Muscle layer of colon (tissue), 2 donors: ENCODE data around the gene LINGO4.

ENCODE experiments used
- H3K27ac ChIP-seq: one replicate; pipeline ENCODE4 v1.7.0; 2013; ENCODE audit warnings: low read depth, mild to moderate bottlenecking, low read length, moderate library complexity
- H3K27me3 ChIP-seq, 2 donors: one replicate each; pipeline ENCODE4 v1.7.0; 2013; ENCODE audit warnings: low read length in 2 of 2, mild to moderate bottlenecking in 2 of 2; ENCODE audit not compliant: insufficient read depth in 2 of 2, control insufficient read depth in 1 of 2
- H3K36me3 ChIP-seq: one replicate; pipeline ENCODE4 v1.7.0; 2013; ENCODE audit warnings: mild to moderate bottlenecking, low read length; ENCODE audit not compliant: insufficient read depth
- H3K4me1 ChIP-seq: one replicate; pipeline ENCODE4 v1.7.0; 2013; ENCODE audit warnings: mild to moderate bottlenecking, low read length; ENCODE audit not compliant: insufficient read depth
- H3K4me3 ChIP-seq, 2 donors: one replicate each; pipeline ENCODE4 v1.7.0; 2013; ENCODE audit warnings: low read length in 2 of 2, low read depth in 1 of 2, mild to moderate bottlenecking in 1 of 2, moderate library complexity in 1 of 2
- H3K9ac ChIP-seq: one replicate; pipeline ENCODE4 v1.7.0; 2013; ENCODE audit warnings: low read length
- H3K9me3 ChIP-seq: one replicate; pipeline ENCODE4 v1.7.0; 2013; ENCODE audit warnings: mild to moderate bottlenecking, low read length
- donor health status: abdominal sarcoma.
- donor health status: Adenocarcinoma of cecum.

LINGO4 gene

DNA sequence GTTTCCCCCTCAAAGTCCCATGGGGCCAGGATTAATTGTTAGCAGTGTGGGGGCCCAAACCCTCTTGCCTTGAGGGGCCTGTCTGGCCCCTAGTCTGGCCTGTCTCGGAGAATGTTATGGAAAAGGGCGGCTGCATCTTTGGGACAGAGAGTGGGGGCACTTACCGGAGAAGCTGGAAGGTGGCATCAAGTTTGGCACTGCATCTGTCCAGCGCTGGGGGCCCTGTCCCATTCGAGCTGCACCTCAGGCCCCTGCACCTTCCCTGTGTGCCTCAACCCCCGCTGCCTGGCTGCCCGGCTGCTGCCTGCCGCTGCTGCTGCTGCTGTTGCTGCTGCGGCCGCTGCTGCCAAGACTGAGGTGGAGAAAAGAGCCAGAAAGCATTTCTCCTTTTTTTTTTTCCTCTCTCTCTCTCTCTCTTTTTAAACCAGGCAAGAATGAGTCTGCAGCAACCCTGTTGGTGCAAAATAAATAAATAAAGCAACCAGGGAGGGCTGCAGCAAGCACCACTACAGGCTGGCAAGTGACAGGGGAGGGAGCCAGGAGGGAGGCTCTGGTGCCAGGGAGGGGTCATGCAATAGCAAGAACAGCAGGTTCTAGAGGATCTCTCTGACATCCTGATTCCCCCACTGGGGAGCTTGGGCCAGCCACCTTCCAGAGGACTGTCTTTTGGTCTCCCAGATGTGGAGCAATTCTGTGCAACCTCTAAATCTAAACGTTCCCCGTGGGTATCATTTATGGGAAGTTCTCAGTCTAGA lies at the start of gene LINGO4:
Gene LINGO4 (minus strand): TSS at position 354 of the 755 bp plus-strand sequence. CDS start 2,715 bp downstream, outside the sequence.
- Histone ChIP-seq H3K27ac (no peak within 1 kb of the TSS), H3K36me3 (no peaks in the 10 kb centered on the region), H3K4me1 (no peaks in the 10 kb centered on the region), H3K9ac (no peak within 1 kb of the TSS), H3K27me3 (peaks cover 0 to 4% of the 10 kb centered on the region in 2 donors), H3K4me3 (no peak within 1 kb of the TSS), H3K9me3 (no peaks in the 10 kb centered on the region)

GRCh38 chr1:151854658-151855057 lies 49.4 kb upstream of the LINGO4 start:
- Histone ChIP-seq H3K36me3 (no peaks in the 10 kb centered on the region), H3K27me3 (peaks cover 0 to 4% of the 10 kb centered on the region in 2 donors), H3K4me3 (no peak overlapping the region), H3K9me3 (no peaks in the 10 kb centered on the region), H3K9ac (no peak overlapping the region), H3K4me1 (no peaks in the 10 kb centered on the region), H3K27ac (no peak overlapping the region)

- H3K27me3 ChIP-seq: peaks cover 0 to 4% of the 10 kb centered on the region in 2 donors
- no peaks in the 10 kb centered on the region for H3K36me3 ChIP-seq
- H3K9ac ChIP-seq: no peak within 1 kb of the TSS
- H3K27ac ChIP-seq: no peak within 1 kb of the TSS
- H3K4me1 ChIP-seq: no peaks in the 10 kb centered on the region
- H3K4me3 ChIP-seq: no peak within 1 kb of the TSS
- H3K9me3 ChIP-seq: no peaks in the 10 kb centered on the region
Observed at GRCh38 chr1:151853411-151853943, 48.3 kb upstream of the LINGO4 start, which contains the start of gene THEM5. Gene THEM5 (minus strand): TSS chr1:151853712. CDS start chr1:151853565, 147 bp downstream.

DNA sequence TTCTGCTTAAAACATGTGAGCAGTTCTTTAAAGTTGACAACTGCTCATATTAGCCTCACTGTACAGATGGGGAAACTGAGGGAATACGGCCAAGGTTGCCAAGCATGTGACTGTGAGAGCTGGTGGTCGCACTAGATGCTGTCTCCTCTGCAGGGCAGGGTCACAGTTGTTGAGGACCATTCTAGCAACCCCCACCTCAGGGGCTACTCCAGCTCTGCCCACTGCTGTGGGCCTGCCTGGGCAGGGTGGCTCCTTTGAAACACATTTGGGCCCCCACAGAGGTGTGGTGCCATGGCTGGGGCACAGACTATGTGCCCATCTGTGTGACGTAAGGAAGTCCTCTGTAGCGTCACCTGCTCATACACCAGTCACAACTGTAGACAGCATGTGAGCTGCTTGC lies 47.5 kb upstream of the LINGO4 start:
- H3K27me3 ChIP-seq: peaks cover 0 to 4% of the 10 kb centered on the region in 2 donors
- H3K9ac ChIP-seq: no peak overlapping the region
- H3K9me3 ChIP-seq: no peaks in the 10 kb centered on the region
- H3K36me3 ChIP-seq: no peaks in the 10 kb centered on the region
- H3K27ac ChIP-seq: no peak overlapping the region
- H3K4me1 ChIP-seq: no peaks in the 10 kb centered on the region
- no peak overlapping the region for H3K4me3 ChIP-seq

DNA sequence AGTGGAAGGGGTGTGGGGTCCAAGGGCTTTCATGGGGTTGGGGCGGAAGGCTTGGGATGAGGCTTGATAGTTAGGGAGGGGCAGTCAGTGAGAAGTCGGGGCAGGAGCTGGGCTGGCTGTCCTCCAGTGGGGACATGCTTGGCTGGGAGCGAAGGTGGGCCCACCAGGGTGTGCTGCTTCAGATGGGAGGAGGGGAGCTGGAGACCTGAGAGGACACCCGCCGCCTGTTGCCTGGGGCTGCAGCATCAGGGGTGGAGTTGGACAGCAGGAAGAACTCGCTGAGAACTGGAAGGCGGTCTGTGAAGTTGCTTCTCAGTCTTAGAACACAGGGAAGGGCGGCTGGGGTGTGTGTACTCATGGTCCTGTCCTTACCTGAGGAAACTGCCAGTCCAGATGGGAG lies 46.7 kb upstream of the LINGO4 start:
- Histone ChIP-seq H3K36me3 (no peaks in the 10 kb centered on the region), H3K4me1 (no peaks in the 10 kb centered on the region), H3K4me3 (no peak overlapping the region), H3K27me3 (peaks cover 0 to 4% of the 10 kb centered on the region in 2 donors), H3K9me3 (no peaks in the 10 kb centered on the region), H3K9ac (no peak overlapping the region), H3K27ac (no peak overlapping the region)

DNA sequence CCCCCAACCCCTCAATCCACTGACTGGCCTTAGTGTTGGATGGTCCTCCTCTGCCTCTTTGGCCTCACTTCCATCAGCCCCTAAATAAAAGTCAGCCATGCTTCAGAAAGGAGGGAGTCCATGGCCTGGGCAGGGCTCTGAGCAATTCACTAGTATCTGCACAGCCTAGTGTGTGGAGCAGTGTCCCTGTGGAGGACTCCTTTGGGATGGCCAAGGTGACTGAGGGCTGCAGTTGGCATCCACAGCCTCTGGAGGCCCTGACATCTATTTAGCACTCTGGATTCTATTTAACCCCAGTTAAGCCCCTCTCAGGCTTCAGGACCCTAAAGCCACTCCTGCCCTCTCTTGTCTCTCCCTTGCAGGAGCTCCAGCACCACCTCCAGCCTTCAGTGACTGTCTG lies 44.7 kb upstream of the LINGO4 start:
- Histone ChIP-seq H3K36me3 (no peaks in the 10 kb centered on the region), H3K4me1 (no peaks in the 10 kb centered on the region), H3K27ac (no peak overlapping the region), H3K9me3 (no peaks in the 10 kb centered on the region), H3K4me3 (no peak overlapping the region), H3K9ac (no peak overlapping the region), H3K27me3 (peaks cover 0 to 9% of the 10 kb centered on the region in 2 donors)

DNA sequence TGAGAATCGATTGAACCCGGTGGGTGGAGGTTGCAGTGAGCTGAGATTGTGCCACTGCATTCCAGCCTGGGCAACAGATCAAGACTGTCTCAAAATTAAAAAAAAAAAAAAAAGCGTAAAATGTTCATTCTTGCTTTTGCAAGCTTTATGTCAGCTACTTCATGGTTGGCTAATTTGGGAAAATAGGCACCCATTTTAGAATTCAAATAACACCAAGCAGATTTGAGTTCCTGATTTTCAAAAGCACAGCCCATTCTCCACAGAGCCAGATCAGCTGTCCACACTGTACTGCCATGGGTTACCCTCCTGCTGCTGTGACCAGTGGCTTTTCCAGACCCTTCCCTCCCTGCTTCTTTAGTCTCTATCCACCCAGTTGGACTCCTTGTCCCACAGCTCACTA lies 43.9 kb upstream of the LINGO4 start:
- Histone ChIP-seq H3K4me1 (no peaks in the 10 kb centered on the region), H3K27me3 (peaks cover 0 to 9% of the 10 kb centered on the region in 2 donors), H3K4me3 (no peak overlapping the region), H3K9ac (no peak overlapping the region), H3K9me3 (no peaks in the 10 kb centered on the region), H3K36me3 (no peaks in the 10 kb centered on the region), H3K27ac (no peak overlapping the region)

GRCh38 chr1:151847867-151848596 lies 42.8 kb upstream of the LINGO4 start:
- no peak overlapping the region for H3K4me3 ChIP-seq

GRCh38 chr1:151846686-151847237 lies 41.5 kb upstream of the LINGO4 start:
- Histone ChIP-seq H3K36me3 (no peaks in the 10 kb centered on the region), H3K27ac (no peak overlapping the region), H3K9me3 (no peaks in the 10 kb centered on the region), H3K9ac (no peak overlapping the region), H3K27me3 (peaks cover 0 to 5% of the 10 kb centered on the region in 2 donors), H3K4me1 (no peaks in the 10 kb centered on the region), H3K4me3 (no peak overlapping the region)

More at GRCh38 chr1:151847867-151848596, 42.8 kb upstream of the LINGO4 start:
- no peak overlapping the region for H3K9ac ChIP-seq
- H3K4me1 ChIP-seq: no peaks in the 10 kb centered on the region
- H3K9me3 ChIP-seq: no peaks in the 10 kb centered on the region
- peaks cover 0 to 9% of the 10 kb centered on the region in 2 donors for H3K27me3 ChIP-seq
- no peaks in the 10 kb centered on the region for H3K36me3 ChIP-seq
- H3K27ac ChIP-seq: no peak overlapping the region

DNA sequence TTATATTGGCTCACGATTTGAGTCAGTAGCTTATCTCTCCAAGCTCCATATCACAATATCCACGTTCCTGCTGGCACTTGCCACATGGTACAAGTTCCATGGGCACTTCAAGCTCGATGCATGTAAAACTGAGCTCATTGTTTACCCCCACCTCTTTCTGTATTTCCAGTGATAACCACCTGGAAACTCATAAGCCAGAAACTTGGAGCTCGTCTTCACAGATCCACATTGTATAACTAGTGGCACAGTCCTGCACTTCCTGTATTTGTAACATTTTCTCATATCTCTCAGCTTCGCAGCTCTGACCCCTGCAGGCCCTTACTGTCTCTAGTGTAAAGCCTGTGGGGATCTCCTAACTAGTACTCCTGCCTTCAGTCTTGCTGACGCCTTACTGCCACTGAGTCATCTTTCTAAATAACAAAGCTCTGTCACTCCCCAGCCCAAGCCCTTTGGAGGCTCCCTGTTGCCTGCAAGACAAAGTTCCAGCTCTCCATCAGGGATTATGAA lies 40.9 kb upstream of the LINGO4 start:
- Histone ChIP-seq H3K4me1 (no peaks in the 10 kb centered on the region), H3K9me3 (no peaks in the 10 kb centered on the region), H3K27me3 (peaks cover 2 to 5% of the 10 kb centered on the region in 2 donors), H3K4me3 (no peak overlapping the region), H3K9ac (no peak overlapping the region), H3K27ac (no peak overlapping the region), H3K36me3 (no peaks in the 10 kb centered on the region)

DNA sequence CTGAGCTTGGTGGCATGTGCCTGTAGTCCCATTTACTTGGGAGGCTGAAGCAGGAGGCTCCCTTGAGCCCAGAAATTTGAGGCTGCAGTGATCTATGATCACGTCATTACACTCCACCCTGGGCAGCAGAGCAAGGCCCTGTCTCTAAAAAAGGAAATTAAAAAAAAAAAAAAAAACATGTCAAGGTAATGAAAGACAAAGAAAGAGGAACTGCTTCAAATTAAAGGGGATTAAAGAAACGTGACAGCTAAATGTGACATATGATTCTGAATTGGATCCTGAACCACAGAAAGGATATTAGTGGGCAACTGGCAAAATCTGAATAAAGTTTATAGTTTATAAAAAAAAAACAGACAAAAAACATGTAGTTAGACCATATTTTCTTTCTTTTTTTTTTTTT lies 38.2 kb upstream of the LINGO4 start:
- H3K9ac ChIP-seq: no peak overlapping the region
- H3K36me3 ChIP-seq: no peaks in the 10 kb centered on the region
- H3K4me3 ChIP-seq: no peak overlapping the region
- no peak overlapping the region for H3K27ac ChIP-seq
- no peaks in the 10 kb centered on the region for H3K9me3 ChIP-seq
- H3K4me1 ChIP-seq: peaks cover 12% of the 10 kb centered on the region
- H3K27me3 ChIP-seq: peaks cover 26 to 27% of the 10 kb centered on the region in 2 donors
